Neural progenitor cell (in vitro differentiated cells): ENCODE results near the gene RHBDL3.

Experiments
- EZH2 ChIP-seq: fragments of 200-600 bp; sonication (generic); IDR thresholded peaks from 2 replicates; pipeline ENCODE4 v1.6.1; 2017; ENCODE audit warnings: antibody characterized with exemption, mild to moderate bottlenecking, moderate library complexity
- TF ChIP-seq, protein P1 (sequence below): fragments of 200-600 bp; sonication (generic); IDR thresholded peaks from 2 replicates; pipeline ENCODE4 v1.5.1; 2017; ENCODE audit warnings: antibody characterized with exemption, mild to moderate bottlenecking

DNA sequence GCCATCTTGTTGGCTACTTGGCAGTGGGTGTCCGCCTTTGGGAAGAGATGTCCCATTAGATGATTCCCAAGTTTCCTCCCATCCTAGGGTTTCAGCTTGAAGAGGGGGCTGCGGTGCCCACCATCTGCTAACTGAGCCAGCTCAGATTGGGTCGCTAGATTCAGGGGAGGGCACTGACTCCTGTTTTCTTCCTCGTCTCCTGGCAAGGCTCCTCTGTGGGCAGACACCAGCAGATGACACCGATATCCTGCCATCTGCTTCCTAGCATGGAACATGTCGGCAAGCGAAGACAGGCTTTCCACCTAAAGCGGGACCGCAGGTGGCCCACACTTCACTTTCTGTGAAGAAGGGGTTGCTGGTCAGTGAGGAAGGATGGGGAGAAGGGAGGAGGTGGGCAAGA lies 49.0 kb downstream of the RHBDL3 start:
- TF ChIP-seq, protein P1, sequence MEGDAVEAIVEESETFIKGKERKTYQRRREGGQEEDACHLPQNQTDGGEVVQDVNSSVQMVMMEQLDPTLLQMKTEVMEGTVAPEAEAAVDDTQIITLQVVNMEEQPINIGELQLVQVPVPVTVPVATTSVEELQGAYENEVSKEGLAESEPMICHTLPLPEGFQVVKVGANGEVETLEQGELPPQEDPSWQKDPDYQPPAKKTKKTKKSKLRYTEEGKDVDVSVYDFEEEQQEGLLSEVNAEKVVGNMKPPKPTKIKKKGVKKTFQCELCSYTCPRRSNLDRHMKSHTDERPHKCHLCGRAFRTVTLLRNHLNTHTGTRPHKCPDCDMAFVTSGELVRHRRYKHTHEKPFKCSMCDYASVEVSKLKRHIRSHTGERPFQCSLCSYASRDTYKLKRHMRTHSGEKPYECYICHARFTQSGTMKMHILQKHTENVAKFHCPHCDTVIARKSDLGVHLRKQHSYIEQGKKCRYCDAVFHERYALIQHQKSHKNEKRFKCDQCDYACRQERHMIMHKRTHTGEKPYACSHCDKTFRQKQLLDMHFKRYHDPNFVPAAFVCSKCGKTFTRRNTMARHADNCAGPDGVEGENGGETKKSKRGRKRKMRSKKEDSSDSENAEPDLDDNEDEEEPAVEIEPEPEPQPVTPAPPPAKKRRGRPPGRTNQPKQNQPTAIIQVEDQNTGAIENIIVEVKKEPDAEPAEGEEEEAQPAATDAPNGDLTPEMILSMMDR: no peak
- no peak for TF ChIP-seq EZH2
